ENCODE data around the gene PTGES3. TPM values are rescaled to one million over a fixed set of nuclear protein-coding genes. Genes with fewer than 3 reads are reported as not detected.
A peak's percentile ranks its signal among the peaks of the same experiment; 100 is the strongest.

Gene PTGES3
- polyA plus RNA-seq, 2 of the 4 experiments (the other 2 are of a cell fraction) = 272 to 406 TPM

- no peak for TF ChIP-seq EP300 (IDR thresholded peaks at IDR 0.05)
- TF ChIP-seq HEYL (CRISPR knock-in tag; IDR thresholded peaks at IDR 0.05) = no peak
- TF ChIP-seq RFX5 (IDR thresholded peaks at IDR 0.05) = no peak
- TF ChIP-seq ZC3H11A (IDR thresholded peaks at IDR 0.05) = no peak
- 0 out of 2 replicates have a peak, but pooled peaks have one; percentile 17 for TF ChIP-seq FOXS1 (CRISPR knock-in tag; IDR thresholded peaks at IDR 0.05)
- no peak for TF ChIP-seq KDM1A (IDR thresholded peaks at IDR 0.05; ENCODE audit: low read depth)
- no peak for TF ChIP-seq HMGXB4 (CRISPR knock-in tag; IDR thresholded peaks at IDR 0.05; ENCODE audit: borderline replicate concordance)
- peak in 1 of 2 experiments; percentile 32; a peak in 1 of 4 replicates for TF ChIP-seq CEBPB (IDR thresholded peaks at IDR 0.05)
- no peak for TF ChIP-seq CBX2 (IDR thresholded peaks at IDR 0.05; ENCODE audit: borderline replicate concordance, low read depth)
- TF ChIP-seq TP53 (CRISPR knock-in tag; IDR thresholded peaks at IDR 0.05) = peak; percentile 36; the same call in 1 of the 2 replicates
- TF ChIP-seq MYC (IDR thresholded peaks at IDR 0.05; ENCODE audit: borderline replicate concordance, low read length) = peak; percentile 99
- TF ChIP-seq EHMT2 (IDR thresholded peaks at IDR 0.05; ENCODE audit: low read depth) = no peak
Measured at GRCh38 chr12:56724972-56725722, 37.1 kb upstream of the PTGES3 start, which contains the start of gene NACA (continued).

- Histone ChIP-seq H3K9me3 (no peaks in the 10 kb centered on the region), H3K4me2 (peak overlapping the region; percentile 85), H3K4me3 (peak overlapping the region; percentile 99), H3K4me1 (peaks cover 39% of the 10 kb centered on the region), H3K27ac (peak overlapping the region; percentile 96 to 99)
- CTCF ChIA-PET = interaction anchor here (2.3 kb wide), 1 partner anchor 23 kb away, joined by 8 read pairs; no protein-coding TSS in a partner anchor
- FAIRE-seq = no peak
- TF ChIP-seq HDAC2 (IDR thresholded peaks at IDR 0.05) = no peak
- no peak for TF ChIP-seq RFX5 (IDR thresholded peaks at IDR 0.05)
- no peak for TF ChIP-seq EHMT2 (IDR thresholded peaks at IDR 0.05; ENCODE audit: low read depth)
- TF ChIP-seq ATOH8 (CRISPR knock-in tag; IDR thresholded peaks at IDR 0.05; ENCODE audit: low read depth) = no peak
- no peak for TF ChIP-seq SMC3 (IDR thresholded peaks at IDR 0.05)
- TF ChIP-seq ZFP36 (IDR thresholded peaks at IDR 0.05; ENCODE audit: borderline replicate concordance, partially characterized antibody) = no peak
- TF ChIP-seq CHD4 (IDR thresholded peaks at IDR 0.05; ENCODE audit: borderline replicate concordance) = no peak
- no peak for TF ChIP-seq KDM5A (IDR thresholded peaks at IDR 0.05)
- TF ChIP-seq RAD21 (conservative IDR thresholded peaks at IDR 0.05 in 1 of 2, IDR thresholded peaks at IDR 0.05 in 1 of 2) = no peak
- TF ChIP-seq PBX3 (IDR thresholded peaks at IDR 0.05) = no peak; the same call in 1 of the 2 replicates
- TF ChIP-seq RNF2 (IDR thresholded peaks at IDR 0.05; ENCODE audit: borderline replicate concordance, low read depth) = no peak
- TF ChIP-seq CHD2 (IDR thresholded peaks at IDR 0.05; ENCODE audit: low read length, partially characterized antibody) = no peak
- no peak for TF ChIP-seq PHF8 (IDR thresholded peaks at IDR 0.05; ENCODE audit: borderline replicate concordance, low read depth)
- no peak for TF ChIP-seq EHF (CRISPR knock-in tag; IDR thresholded peaks at IDR 0.05)
- no peak for TF ChIP-seq FOSB (CRISPR knock-in tag; IDR thresholded peaks at IDR 0.05)
- no peak for TF ChIP-seq HOXB13 (CRISPR knock-in tag; IDR thresholded peaks at IDR 0.05; ENCODE audit: low read depth)
- TF ChIP-seq EP300 (IDR thresholded peaks at IDR 0.05) = no peak
- TF ChIP-seq CBX8 (IDR thresholded peaks at IDR 0.05) = no peak
- TF ChIP-seq POLR2AphosphoS2 (conservative IDR thresholded peaks at IDR 0.05; ENCODE audit: low read length) = no peak
- no peak for DNase-seq (ENCODE audit: low read depth in 1 of 2, low spot score in 1 of 2)
- WGBS (ENCODE audit: missing lambda C conversion rate) = under 1% methylated on average over 9 of the region's 9 CpGs
- POLR2A ChIA-PET = interaction anchor here (0.8 to 3.2 kb wide), 8 partner anchors 8 to 364 kb away, joined by 3 to 72 read pairs (median 6); partner anchors contain the start of genes NAB2 and PTGES3
- peak; percentile 25 to 31; a peak in 5 of 6 replicates for ATAC-seq
Measured at GRCh38 chr12:56724701-56724971, 36.6 kb upstream of the PTGES3 start.

Data from A549 (cell line).